Activated T-helper 1 cell treated with Interleukin-2 at 50 U/mL for 16 hours (primary cell): Measurements from ENCODE around the gene RUFY1.
"Not testable (repeated sequence)": the region's sequence is repeated elsewhere in the genome, so short reads cannot be mapped to it uniquely, and the experiment has no call there.

Experiments used
- DNase-seq: peaks from one replicate; pipeline ENCODE4 v3.0.0-alpha.2; 2020; ENCODE audit warnings: low read depth

RUFY1 gene

GRCh38 chr5:179623003-179623905 lies 72.9 kb downstream of the RUFY1 start, which contains the start of gene HNRNPH1:
HNRNPH1 (minus strand) TSS chr5:179623671; CDS start chr5:179623133, 538 bp downstream.
- DNase-seq, result peak; percentile 97

- peak; percentile 19 for DNase-seq
These were observed 73.8 kb downstream of the RUFY1 start for GRCh38 chr5:179623906-179624741.

GRCh38 chr5:179624841-179625271 lies 74.5 kb downstream of the RUFY1 start:
- no peak for DNase-seq

GRCh38 chr5:179633501-179634369 lies 83.4 kb downstream of the RUFY1 start:
- DNase-seq, result not testable (repeated sequence)

- not testable (repeated sequence) for DNase-seq
These were observed 84.2 kb downstream of the RUFY1 start for GRCh38 chr5:179634370-179635172.

- not testable (repeated sequence) for DNase-seq
These were observed 88.9 kb downstream of the RUFY1 start for GRCh38 chr5:179639296-179639695.

GRCh38 chr5:179641745-179642144 lies 91.4 kb downstream of the RUFY1 start:
- DNase-seq, result not testable (repeated sequence)

- not testable (repeated sequence) for DNase-seq
These were observed 92.3 kb downstream of the RUFY1 start for GRCh38 chr5:179642626-179643025.

GRCh38 chr5:179643141-179643920 lies 93.0 kb downstream of the RUFY1 start:
- DNase-seq, result not testable (repeated sequence)

- not testable (repeated sequence) for DNase-seq
These were observed 94.4 kb downstream of the RUFY1 start for GRCh38 chr5:179644766-179645165.

- no peak for DNase-seq
These were observed 98.1 kb downstream of the RUFY1 start for GRCh38 chr5:179648410-179648809.

- not testable (repeated sequence) for DNase-seq
These were observed 98.9 kb downstream of the RUFY1 start for GRCh38 chr5:179649166-179649703.

GRCh38 chr5:179650245-179650644 lies 99.9 kb downstream of the RUFY1 start:
- not testable (repeated sequence) for DNase-seq

- DNase-seq, result not testable (repeated sequence)
These were observed 102.8 kb downstream of the RUFY1 start for GRCh38 chr5:179653135-179653534.

GRCh38 chr5:179657302-179658178 lies 107.2 kb downstream of the RUFY1 start:
- not testable (repeated sequence) for DNase-seq

- not testable (repeated sequence) for DNase-seq
These were observed 108.0 kb downstream of the RUFY1 start for GRCh38 chr5:179658179-179658856.
